K562 (cell line): Measurements from ENCODE around the gene SPINT4. TPM values are rescaled to one million over a fixed set of nuclear protein-coding genes. Genes with fewer than 3 reads are reported as not detected.

Experiments used
- ATAC-seq: fragments of 200-7000 bp; cut with Tn5 transposase; 3 replicates; pipeline ENCODE4 v1.9.1; 2020; ENCODE audit warnings: moderate library complexity
- BruUV-seq: library from RNA; stranded (reverse); fragments of 400-500 nt; replicated peaks from 2 replicates; lab custom pipeline; 2021; lab: Mats Ljungman, UMichigan
- CTCF ChIA-PET: fragments of 300-600 bp; formaldehyde crosslinking; extraction: SDS; loops from one replicate; lab custom pipeline; 2021; ENCODE audit warnings: low intra/inter-chr PET ratio; lab: Yijun Ruan, JAX
- POLR2A ChIA-PET: fragments of 300-600, 350-650 bp; sonication (Branson Sonifier 250); formaldehyde crosslinking; extraction: SDS; loops from one replicate; lab custom pipeline; 2021; ENCODE audit warnings: antibody characterized with exemption, inconsistent platforms; lab: Yijun Ruan, JAX
- DNase-seq, 4 experiments: peaks; one replicate each; pipeline versions ENCODE4 v3.0.0 to v3.0.0-alpha.2; 2011 to 2018; ENCODE audit warnings: low spot score in 3 of 4, mixed read lengths in 3 of 4; ENCODE audit errors: extremely low read depth in 1 of 4
- FAIRE-seq: peaks from 2 replicates; lab custom pipeline; 2011; peaks lifted over from hg19 to GRCh38; lab: Jason Lieb, UNC
- H2AFZ ChIP-seq: 2 replicates; pipeline ENCODE4 v1.6.0; 2011; ENCODE audit warnings: low read depth, low read length, control low read depth, inconsistent platforms
- H3K27ac ChIP-seq: fragments of 200-600 bp; 3 replicates; pipeline ENCODE4 v1.8.0; 2011; ENCODE audit warnings: low read depth, mild to moderate bottlenecking, control low read depth, inconsistent platforms, low read length, moderate library complexity, mixed read lengths; ENCODE audit errors: extremely low read depth
- H3K27me3 ChIP-seq, 2 experiments: fragments of 300-600 bp in 1 of 2; 2 replicates in 1 of 2; 3 replicates in 1 of 2; pipeline versions ENCODE4 v1.6.0 to v1.8.0; 2011; ENCODE audit warnings: inconsistent platforms in 2 of 2, low read length in 2 of 2, mild to moderate bottlenecking in 1 of 2, mixed read lengths in 1 of 2, moderate library complexity in 1 of 2; ENCODE audit not compliant: control insufficient read depth in 2 of 2, insufficient read depth in 2 of 2
- H3K36me3 ChIP-seq: fragments of 300-600 bp; 3 replicates; pipeline ENCODE4 v1.8.0; 2011; ENCODE audit warnings: mild to moderate bottlenecking, low read length, inconsistent platforms; ENCODE audit not compliant: control insufficient read depth, insufficient read depth
- H3K4me1 ChIP-seq, 2 experiments: fragments of 200-600 bp in 1 of 2; replicated peaks in 1 of 2; 2 replicates in 1 of 2; 3 replicates in 1 of 2; pipeline versions ENCODE4 v1.5.1 to v1.8.0; 2011; ENCODE audit warnings: inconsistent platforms in 2 of 2, low read length in 2 of 2, mild to moderate bottlenecking in 1 of 2, mixed read lengths in 1 of 2, moderate library complexity in 1 of 2; ENCODE audit not compliant: control insufficient read depth in 2 of 2, insufficient read depth in 2 of 2
- H3K4me2 ChIP-seq: 2 replicates; pipeline ENCODE4 v1.6.1; 2011; ENCODE audit warnings: low read length, control low read depth, inconsistent platforms, mixed read lengths; ENCODE audit not compliant: insufficient read depth
- H3K4me3 ChIP-seq: fragments of 200-600 bp; sonication (generic), shearing (Covaris generic); 2 replicates; pipeline ENCODE4 v1.5.1; 2016; ENCODE audit warnings: control low read depth, inconsistent platforms
- H3K79me2 ChIP-seq: fragments of 200-600 bp; 3 replicates; pipeline ENCODE4 v1.8.0; 2011; ENCODE audit warnings: low read length, inconsistent platforms; ENCODE audit not compliant: control insufficient read depth, insufficient read depth
- H3K9ac ChIP-seq, 2 experiments: 2 replicates each; pipeline versions ENCODE4 v1.6.0 to v1.6.1; 2011; ENCODE audit warnings: low read depth in 2 of 2, low read length in 2 of 2, control low read depth in 1 of 2, inconsistent platforms in 1 of 2, mild to moderate bottlenecking in 1 of 2, mixed read lengths in 1 of 2; ENCODE audit not compliant: insufficient read depth in 1 of 2
- H3K9me1 ChIP-seq: one replicate; pipeline ENCODE4 v1.6.0; 2011; ENCODE audit warnings: inconsistent platforms, mild to moderate bottlenecking, low read length, moderate library complexity; ENCODE audit not compliant: control insufficient read depth, insufficient read depth
- H3K9me3 ChIP-seq: replicated peaks from 2 replicates; pipeline ENCODE4 v1.5.1; 2011; ENCODE audit warnings: low read depth, low read length, inconsistent platforms; ENCODE audit not compliant: control insufficient read depth, insufficient read depth
- H4K20me1 ChIP-seq: replicated peaks from 2 replicates; pipeline ENCODE4 v1.6.1; 2011; ENCODE audit warnings: low read length, inconsistent platforms, mixed read lengths; ENCODE audit not compliant: control insufficient read depth, insufficient read depth
- ARNT ChIP-seq, 2 experiments: fragments of 450-650 bp; IDR thresholded peaks; 2 replicates each; pipeline ENCODE4 v1.6.1; 2016; ENCODE audit warnings: mild to moderate bottlenecking in 1 of 2
- CREM ChIP-seq: IDR thresholded peaks from 2 replicates; pipeline ENCODE4 v1.6.1; 2014; ENCODE audit warnings: antibody characterized with exemption, low read depth
- FIP1L1 ChIP-seq: fragments of 200-400 bp; formaldehyde crosslinking; IDR thresholded peaks from 2 replicates; pipeline ENCODE4 v1.6.1; 2018; ENCODE audit warnings: mild to moderate bottlenecking, low read depth, low read length; ENCODE audit not compliant: poor library complexity, severe bottlenecking
- GTF2F1 ChIP-seq: IDR thresholded peaks from 2 replicates; pipeline ENCODE4 v1.6.1; 2011; ENCODE audit warnings: low read depth, low read length, improper control_type of control experiment
- HCFC1 ChIP-seq: IDR thresholded peaks from 2 replicates; pipeline ENCODE4 v1.6.1; 2012; ENCODE audit warnings: low read depth, low read length, improper control_type of control experiment
- JUND ChIP-seq, 2 experiments: IDR thresholded peaks; 2 replicates in 1 of 2; 3 replicates in 1 of 2; pipeline ENCODE4 v1.6.1; 2011; ENCODE audit warnings: borderline replicate concordance in 2 of 2, low read depth in 2 of 2, low read length in 2 of 2, improper control_type of control experiment in 1 of 2, missing biosample characterization in 1 of 2, missing genetic modification characterization in 1 of 2, missing genetic modification reagents in 1 of 2
- KDM5B ChIP-seq: fragments of 200-600 bp; sonication (generic); IDR thresholded peaks from 2 replicates; pipeline ENCODE4 v1.6.1; 2012; ENCODE audit warnings: low read depth, mild to moderate bottlenecking, moderate library complexity, low read length, control low read depth, inconsistent platforms; ENCODE audit not compliant: insufficient replicate concordance
- KHSRP ChIP-seq: fragments of 450-650 bp; IDR thresholded peaks from 2 replicates; pipeline ENCODE4 v1.6.1; 2017
- MLLT1 ChIP-seq, 2 experiments: fragments of 450-650 bp; IDR thresholded peaks; 2 replicates each; pipeline ENCODE4 v1.6.1; 2016
- SFPQ ChIP-seq: fragments of 200-400 bp; formaldehyde crosslinking; IDR thresholded peaks from 2 replicates; pipeline ENCODE4 v1.6.1; 2017; ENCODE audit warnings: mild to moderate bottlenecking, low read depth, low read length, moderate library complexity
- SIRT6 ChIP-seq: IDR thresholded peaks from one replicate; pipeline ENCODE4 v1.6.1; 2012; ENCODE audit warnings: low read depth, mild to moderate bottlenecking, control low read depth, inconsistent platforms, low read length, moderate library complexity
- SNIP1 ChIP-seq: fragments of 450-650 bp; IDR thresholded peaks from 2 replicates; pipeline ENCODE4 v1.7.1; 2017; ENCODE audit warnings: low read depth, mild to moderate bottlenecking
- SPI1 ChIP-seq: IDR thresholded peaks from 2 replicates; pipeline ENCODE4 v1.6.1; 2011; ENCODE audit warnings: low read depth, low read length, control low read depth, borderline replicate concordance
- TAF9B ChIP-seq: fragments of 450-650 bp; IDR thresholded peaks from 2 replicates; pipeline ENCODE4 v1.6.1; 2018; ENCODE audit warnings: mild to moderate bottlenecking; ENCODE audit not compliant: partially characterized antibody
- ZKSCAN8 ChIP-seq: fragments of 200-800 bp; sonication (Bioruptor generic); IDR thresholded peaks from 2 replicates; pipeline ENCODE4 v1.6.1; 2016; ENCODE audit warnings: missing genetic modification characterization, missing compliant biosample characterization
- in situ Hi-C: fragments of 300-500 bp; cut with MboI; formaldehyde crosslinking; loops from 4 replicates; pipeline ENCODE4 v1.15.0; 2018; ENCODE audit warnings: inconsistent platforms, mixed read lengths
- intact Hi-C: fragments of 100-400 bp; cut with micrococcal nuclease; formaldehyde crosslinking; loops from 2 replicates; pipeline ENCODE4 v1.14.2; 2022
- polyA plus RNA-seq, 8 experiments: library from polyadenylated mRNA; depleted of rRNA in 4 of 8; stranded (reverse) in 5 of 8; unstranded in 3 of 8; fragments of >200 nt; fragmentation: Nextera tagmentation in 2 of 8; fragmentation: Illumina TruSeq in 1 of 8; extraction: Ambion mirVana in 2 of 8; extraction: Trizol in 1 of 8; gene quantifications; 2 replicates each; pipeline versions ENCODE4 v1.2.1 to v1.2.3, GENCODE V29; 2011 to 2014; ENCODE audit warnings: inconsistent platforms in 1 of 8, missing spikeins in 1 of 8
- total RNA-seq, 7 experiments: library from RNA; depleted of rRNA in 6 of 7; stranded (reverse); fragments of >200 nt in 6 of 7; fragmentation: Illumina TruSeq in 2 of 7; extraction: Trizol in 2 of 7; gene quantifications; 2 replicates each; pipeline versions ENCODE4 v1.2.1 to v1.2.3, GENCODE V29; 2011 to 2021; ENCODE audit warnings: low replicate concordance in 1 of 7

SPINT4 gene
- total and polyA plus RNA-seq, 9 of the 15 experiments (the other 6 are each of a cell fraction or from before 2014, with no cell fraction given) = not detected

GRCh38 chr20:45679650-45680049 is 42.5 kb upstream of the SPINT4 start:
- H3K9me1 ChIP-seq = no peaks in the 10 kb centered on the region
- TF ChIP-seq ZKSCAN8 (CRISPR knock-in tag) (no peak), HCFC1 (no peak), ARNT (IDR thresholded peaks at IDR 0.05) (no peak), GTF2F1 (no peak), JUND (IDR thresholded peaks at IDR 0.05; ENCODE audit: borderline replicate concordance, low read depth, low read length) (no peak), JUND (tag; IDR thresholded peaks at IDR 0.05; ENCODE audit: borderline replicate concordance, low read depth, low read length) (no peak), KHSRP (no peak), SNIP1 (no peak), FIP1L1 (no peak), SPI1 (no peak), CREM (no peak), SFPQ (no peak), MLLT1 (IDR thresholded peaks at IDR 0.05) (no peak), KDM5B (no peak), SIRT6 (no peak), TAF9B (no peak)
- TF ChIP-seq, all 486 proteins: peak for 0
- in situ Hi-C loops (no loop called here), intact Hi-C loops (no loop called here)
- DNase-seq = no peak
- no peak overlapping the region for H3K4me2 ChIP-seq
- POLR2A ChIA-PET = no interaction called here
- CTCF ChIA-PET = no interaction called here
- no peaks in the 10 kb centered on the region for H3K9me3 ChIP-seq
- no peak overlapping the region for H3K4me3 ChIP-seq
- no peak for FAIRE-seq
- H3K27me3 ChIP-seq = no peaks in the 10 kb centered on the region
- H3K27ac ChIP-seq = no peak overlapping the region
- no peak for ATAC-seq
- no peaks in the 10 kb centered on the region for H3K4me1 ChIP-seq
- H3K36me3 ChIP-seq = no peaks in the 10 kb centered on the region
- H2AFZ ChIP-seq = no peak overlapping the region
- BruUV-seq = no TSS peak
- no peaks in the 10 kb centered on the region for H3K79me2 ChIP-seq
- no peak overlapping the region for H3K9ac ChIP-seq
- no peaks in the 10 kb centered on the region for H4K20me1 ChIP-seq
